ENCODE measurements around the gene ANG.

DNA sequence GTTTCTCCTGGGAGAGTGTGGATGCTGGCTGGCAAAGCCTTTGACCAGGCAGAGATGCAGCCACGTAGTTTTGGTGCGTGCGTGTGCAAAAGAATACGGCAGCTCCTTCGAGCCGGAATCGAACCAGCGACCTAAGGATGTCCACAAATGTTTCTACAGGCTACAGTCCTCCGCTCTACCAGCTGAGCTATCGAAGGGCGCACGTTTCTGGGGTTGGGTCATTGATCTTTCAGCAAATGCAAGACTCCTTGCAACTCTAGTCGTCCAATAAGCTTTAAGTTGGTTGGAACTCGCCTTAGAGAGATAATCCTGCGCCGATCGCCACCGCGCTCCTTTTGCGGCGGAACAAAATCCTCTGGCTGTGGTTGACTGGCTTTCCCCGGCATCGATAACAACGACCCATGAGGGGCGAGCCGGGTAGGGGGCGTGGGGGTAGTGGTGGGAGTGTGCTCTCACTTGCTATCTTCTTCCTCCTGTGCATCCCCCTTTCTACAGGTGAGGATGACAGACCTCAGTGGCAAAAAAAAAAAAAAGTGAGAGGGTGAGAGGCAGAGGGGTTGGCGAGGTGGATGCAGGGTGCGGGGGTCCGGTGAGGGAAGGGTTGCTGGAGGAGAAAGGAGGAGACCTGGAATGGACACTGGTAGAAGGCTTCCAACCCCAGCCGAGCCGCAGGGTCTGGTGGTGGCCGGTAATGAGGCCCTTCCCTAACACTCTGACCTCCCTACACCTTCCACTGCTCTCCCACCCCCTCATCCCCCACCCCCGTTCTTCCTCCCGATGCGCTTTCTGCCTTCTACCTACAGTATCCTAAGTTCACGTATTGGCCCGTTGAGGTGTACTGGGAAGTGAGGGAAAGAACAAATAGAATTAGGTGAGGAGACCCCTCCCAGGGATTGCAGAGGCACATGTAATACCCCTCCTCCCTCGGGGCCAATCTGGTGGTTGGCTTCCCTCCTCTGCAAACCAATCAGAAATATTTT is 35.3 kb upstream of the ANG start:
- TF ChIP-seq, protein P1, sequence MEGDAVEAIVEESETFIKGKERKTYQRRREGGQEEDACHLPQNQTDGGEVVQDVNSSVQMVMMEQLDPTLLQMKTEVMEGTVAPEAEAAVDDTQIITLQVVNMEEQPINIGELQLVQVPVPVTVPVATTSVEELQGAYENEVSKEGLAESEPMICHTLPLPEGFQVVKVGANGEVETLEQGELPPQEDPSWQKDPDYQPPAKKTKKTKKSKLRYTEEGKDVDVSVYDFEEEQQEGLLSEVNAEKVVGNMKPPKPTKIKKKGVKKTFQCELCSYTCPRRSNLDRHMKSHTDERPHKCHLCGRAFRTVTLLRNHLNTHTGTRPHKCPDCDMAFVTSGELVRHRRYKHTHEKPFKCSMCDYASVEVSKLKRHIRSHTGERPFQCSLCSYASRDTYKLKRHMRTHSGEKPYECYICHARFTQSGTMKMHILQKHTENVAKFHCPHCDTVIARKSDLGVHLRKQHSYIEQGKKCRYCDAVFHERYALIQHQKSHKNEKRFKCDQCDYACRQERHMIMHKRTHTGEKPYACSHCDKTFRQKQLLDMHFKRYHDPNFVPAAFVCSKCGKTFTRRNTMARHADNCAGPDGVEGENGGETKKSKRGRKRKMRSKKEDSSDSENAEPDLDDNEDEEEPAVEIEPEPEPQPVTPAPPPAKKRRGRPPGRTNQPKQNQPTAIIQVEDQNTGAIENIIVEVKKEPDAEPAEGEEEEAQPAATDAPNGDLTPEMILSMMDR (IDR thresholded peaks at IDR 0.05; ENCODE audit: insufficient read depth, low read depth, low read length), result no peak
- no peak for TF ChIP-seq EZH2 (IDR thresholded peaks at IDR 0.05; ENCODE audit: insufficient read depth, low read length)
